ENCODE measurements around the gene CMYA5.
"Not testable (repeated sequence)": the region's sequence is repeated elsewhere in the genome, so short reads cannot be mapped to it uniquely, and the experiment has no call there.

CMYA5 gene

GRCh38 chr5:79699763-79700400 is 10.2 kb downstream of the CMYA5 start:
- ATAC-seq (ENCODE audit: low read depth) (no peak), DNase-seq (ENCODE audit: low spot score) (no peak)
- no peaks in the 10 kb centered on the region for H3K27me3 ChIP-seq (ENCODE audit: insufficient read depth, poor library complexity, severe bottlenecking)
- no peaks in the 10 kb centered on the region for H3K9me3 ChIP-seq (ENCODE audit: severe bottlenecking)
- H3K4me3 ChIP-seq (ENCODE audit: severe bottlenecking), result no peak overlapping the region
- no peak overlapping the region for H3K27ac ChIP-seq (ENCODE audit: poor library complexity, severe bottlenecking)
- no peak for TF ChIP-seq CTCF (IDR thresholded peaks at IDR 0.05; ENCODE audit: poor library complexity, severe bottlenecking)
- no peaks in the 10 kb centered on the region for H3K4me1 ChIP-seq (ENCODE audit: insufficient read depth, poor library complexity, severe bottlenecking)
- no peaks in the 10 kb centered on the region for H3K36me3 ChIP-seq (ENCODE audit: low read depth)

GRCh38 chr5:79702606-79703380 is 13.2 kb downstream of the CMYA5 start:
- Histone ChIP-seq H3K9me3 (ENCODE audit: severe bottlenecking) (no peaks in the 10 kb centered on the region), H3K4me1 (ENCODE audit: insufficient read depth, poor library complexity, severe bottlenecking) (no peaks in the 10 kb centered on the region), H3K4me3 (ENCODE audit: severe bottlenecking) (no peak overlapping the region), H3K27me3 (ENCODE audit: insufficient read depth, poor library complexity, severe bottlenecking) (no peaks in the 10 kb centered on the region), H3K27ac (ENCODE audit: poor library complexity, severe bottlenecking) (no peak overlapping the region), H3K36me3 (ENCODE audit: low read depth) (no peaks in the 10 kb centered on the region)
- DNase-seq (ENCODE audit: low spot score) (no peak), ATAC-seq (ENCODE audit: low read depth) (peak; percentile 49; the same call in 1 of the 3 replicates)
- peak; percentile 82 for TF ChIP-seq CTCF (IDR thresholded peaks at IDR 0.05; ENCODE audit: poor library complexity, severe bottlenecking)

- no peak for DNase-seq (ENCODE audit: low spot score)
- H3K4me1 ChIP-seq (ENCODE audit: insufficient read depth, poor library complexity, severe bottlenecking), result no peaks in the 10 kb centered on the region
- no peak for TF ChIP-seq CTCF (IDR thresholded peaks at IDR 0.05; ENCODE audit: poor library complexity, severe bottlenecking)
- no peaks in the 10 kb centered on the region for H3K27me3 ChIP-seq (ENCODE audit: insufficient read depth, poor library complexity, severe bottlenecking)
- H3K27ac ChIP-seq (ENCODE audit: poor library complexity, severe bottlenecking), result no peak overlapping the region
- no peak overlapping the region for H3K4me3 ChIP-seq (ENCODE audit: severe bottlenecking)
- ATAC-seq (ENCODE audit: low read depth), result no peak
- H3K9me3 ChIP-seq (ENCODE audit: severe bottlenecking), result no peaks in the 10 kb centered on the region
- H3K36me3 ChIP-seq (ENCODE audit: low read depth), result no peaks in the 10 kb centered on the region
These were observed 13.7 kb downstream of the CMYA5 start for GRCh38 chr5:79703381-79703645.

GRCh38 chr5:79704553-79704952 is 14.9 kb downstream of the CMYA5 start:
- no peaks in the 10 kb centered on the region for H3K9me3 ChIP-seq (ENCODE audit: severe bottlenecking)
- H3K4me1 ChIP-seq (ENCODE audit: insufficient read depth, poor library complexity, severe bottlenecking), result no peaks in the 10 kb centered on the region
- no peaks in the 10 kb centered on the region for H3K36me3 ChIP-seq (ENCODE audit: low read depth)
- no peak for DNase-seq (ENCODE audit: low spot score)
- no peak for TF ChIP-seq CTCF (IDR thresholded peaks at IDR 0.05; ENCODE audit: poor library complexity, severe bottlenecking)
- no peak for ATAC-seq (ENCODE audit: low read depth)
- H3K4me3 ChIP-seq (ENCODE audit: severe bottlenecking), result no peak overlapping the region
- H3K27ac ChIP-seq (ENCODE audit: poor library complexity, severe bottlenecking), result no peak overlapping the region
- no peaks in the 10 kb centered on the region for H3K27me3 ChIP-seq (ENCODE audit: insufficient read depth, poor library complexity, severe bottlenecking)

GRCh38 chr5:79705632-79706031 is 16.0 kb downstream of the CMYA5 start:
- Histone ChIP-seq H3K9me3 (ENCODE audit: severe bottlenecking) (no peaks in the 10 kb centered on the region), H3K4me1 (ENCODE audit: insufficient read depth, poor library complexity, severe bottlenecking) (no peaks in the 10 kb centered on the region), H3K27me3 (ENCODE audit: insufficient read depth, poor library complexity, severe bottlenecking) (no peaks in the 10 kb centered on the region), H3K36me3 (ENCODE audit: low read depth) (no peaks in the 10 kb centered on the region), H3K4me3 (ENCODE audit: severe bottlenecking) (no peak overlapping the region), H3K27ac (ENCODE audit: poor library complexity, severe bottlenecking) (no peak overlapping the region)
- no peak for TF ChIP-seq CTCF (IDR thresholded peaks at IDR 0.05; ENCODE audit: poor library complexity, severe bottlenecking)
- ATAC-seq (ENCODE audit: low read depth) (no peak), DNase-seq (ENCODE audit: low spot score) (no peak)

- not testable (repeated sequence) for DNase-seq (ENCODE audit: low spot score); H3K27ac ChIP-seq (ENCODE audit: poor library complexity, severe bottlenecking); ATAC-seq (ENCODE audit: low read depth)
These were observed 16.7 kb downstream of the CMYA5 start for GRCh38 chr5:79706317-79706716.

More at GRCh38 chr5:79706317-79706716, 16.7 kb downstream of the CMYA5 start:
- not testable (repeated sequence) for H3K4me1 ChIP-seq (ENCODE audit: insufficient read depth, poor library complexity, severe bottlenecking); H3K36me3 ChIP-seq (ENCODE audit: low read depth); H3K4me3 ChIP-seq (ENCODE audit: severe bottlenecking); H3K9me3 ChIP-seq (ENCODE audit: severe bottlenecking); H3K27me3 ChIP-seq (ENCODE audit: insufficient read depth, poor library complexity, severe bottlenecking)
